Left ventricle myocardium inferior (tissue), 1 donor: ENCODE results near the gene AASDH. TPM values are rescaled to one million over a fixed set of nuclear protein-coding genes. Genes with fewer than 3 reads are reported as not detected.

Experiments
- DNase-seq: peaks from one replicate; pipeline ENCODE4 v3.0.0-alpha.2; 2020
- H3K27ac ChIP-seq: fragments of 200-600 bp; replicated peaks from 2 replicates; pipeline ENCODE4 v1.8.0; 2021
- H3K27me3 ChIP-seq: fragments of 200-600 bp; 2 replicates; pipeline ENCODE4 v1.8.0; 2021; ENCODE audit warnings: low read depth
- H3K36me3 ChIP-seq: fragments of 200-600 bp; 2 replicates; pipeline ENCODE4 v1.8.0; 2021
- H3K4me1 ChIP-seq: fragments of 200-600 bp; 2 replicates; pipeline ENCODE4 v1.8.0; 2021
- H3K4me3 ChIP-seq: fragments of 200-600 bp; 2 replicates; pipeline ENCODE4 v1.8.0; 2021; ENCODE audit warnings: mild to moderate bottlenecking, moderate library complexity
- H3K9me3 ChIP-seq: fragments of 200-600 bp; replicated peaks from 2 replicates; pipeline ENCODE4 v1.8.0; 2021
- intact Hi-C: fragments of 100-400 bp; cut with micrococcal nuclease; formaldehyde crosslinking; loops from one replicate; pipeline ENCODE4 v1.11.0; 2022
- total RNA-seq: library from RNA; stranded (reverse); fragmentation: NEBNext Ultra II Directional; extraction: Animal tissue kit (Norgen Biotek cat#: 25700); gene quantifications from one replicate; pipeline ENCODE4 v1.2.1, GENCODE V29; 2021
- TF ChIP-seq, protein P1 (sequence below): fragments of 200-600 bp; IDR thresholded peaks from 2 replicates; pipeline ENCODE4 v1.8.0; 2021; ENCODE audit warnings: antibody characterized with exemption, mild to moderate bottlenecking, borderline replicate concordance
- donor health status: DM: no; HTN: yes; CAD: no; lungs with severe emphysema.

The AASDH gene
- total RNA-seq, 1 donor from 2014 or later, result 6.9 TPM

DNA sequence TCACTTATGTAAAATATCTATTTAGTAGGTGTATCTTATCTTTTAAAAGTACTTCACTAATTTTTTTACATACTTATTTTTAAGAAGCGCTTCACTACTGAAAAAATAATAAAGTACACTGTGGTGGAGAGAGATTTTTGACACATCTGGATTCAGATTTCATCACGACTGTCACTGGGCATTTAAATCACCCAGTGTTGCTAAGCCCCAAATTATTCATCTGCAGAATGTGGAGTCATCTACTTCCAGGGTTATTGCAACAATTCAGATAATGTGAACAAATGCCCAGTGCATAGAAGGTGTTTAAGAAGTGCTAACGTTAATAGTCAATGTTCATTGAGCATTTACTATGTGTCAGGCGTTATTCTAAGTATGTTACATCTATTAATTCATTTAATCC is 41.8 kb downstream of the AASDH start:
- Histone ChIP-seq H3K36me3 (peaks cover 55% of the 10 kb centered on the region), H3K4me1 (no peaks in the 10 kb centered on the region), H3K27ac (no peak overlapping the region), H3K9me3 (no peaks in the 10 kb centered on the region), H3K4me3 (no peak overlapping the region), H3K27me3 (no peaks in the 10 kb centered on the region)
- DNase-seq, result no peak
- intact Hi-C loops, result no loop called here
- TF ChIP-seq, protein P1, sequence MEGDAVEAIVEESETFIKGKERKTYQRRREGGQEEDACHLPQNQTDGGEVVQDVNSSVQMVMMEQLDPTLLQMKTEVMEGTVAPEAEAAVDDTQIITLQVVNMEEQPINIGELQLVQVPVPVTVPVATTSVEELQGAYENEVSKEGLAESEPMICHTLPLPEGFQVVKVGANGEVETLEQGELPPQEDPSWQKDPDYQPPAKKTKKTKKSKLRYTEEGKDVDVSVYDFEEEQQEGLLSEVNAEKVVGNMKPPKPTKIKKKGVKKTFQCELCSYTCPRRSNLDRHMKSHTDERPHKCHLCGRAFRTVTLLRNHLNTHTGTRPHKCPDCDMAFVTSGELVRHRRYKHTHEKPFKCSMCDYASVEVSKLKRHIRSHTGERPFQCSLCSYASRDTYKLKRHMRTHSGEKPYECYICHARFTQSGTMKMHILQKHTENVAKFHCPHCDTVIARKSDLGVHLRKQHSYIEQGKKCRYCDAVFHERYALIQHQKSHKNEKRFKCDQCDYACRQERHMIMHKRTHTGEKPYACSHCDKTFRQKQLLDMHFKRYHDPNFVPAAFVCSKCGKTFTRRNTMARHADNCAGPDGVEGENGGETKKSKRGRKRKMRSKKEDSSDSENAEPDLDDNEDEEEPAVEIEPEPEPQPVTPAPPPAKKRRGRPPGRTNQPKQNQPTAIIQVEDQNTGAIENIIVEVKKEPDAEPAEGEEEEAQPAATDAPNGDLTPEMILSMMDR, result no peak

DNA sequence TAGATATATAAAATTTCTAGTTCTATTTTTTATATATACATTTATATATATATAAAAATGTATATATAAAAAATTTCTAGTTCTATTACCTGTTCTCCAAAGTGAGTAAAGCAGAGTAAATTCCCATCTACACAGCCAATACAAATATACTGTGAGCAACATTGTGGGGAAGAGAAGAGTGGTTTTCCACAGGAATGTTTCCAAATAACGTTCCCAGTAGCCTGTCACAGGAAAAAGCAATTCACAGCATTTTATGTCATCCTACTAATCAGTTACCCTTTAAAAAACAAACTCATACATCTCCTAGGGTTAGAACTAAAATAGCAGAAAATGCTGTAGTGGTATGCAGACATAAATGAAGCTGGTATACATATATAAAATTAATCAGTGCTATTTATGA is 44.5 kb downstream of the AASDH start:
- intact Hi-C loops, result no loop called here

DNA sequence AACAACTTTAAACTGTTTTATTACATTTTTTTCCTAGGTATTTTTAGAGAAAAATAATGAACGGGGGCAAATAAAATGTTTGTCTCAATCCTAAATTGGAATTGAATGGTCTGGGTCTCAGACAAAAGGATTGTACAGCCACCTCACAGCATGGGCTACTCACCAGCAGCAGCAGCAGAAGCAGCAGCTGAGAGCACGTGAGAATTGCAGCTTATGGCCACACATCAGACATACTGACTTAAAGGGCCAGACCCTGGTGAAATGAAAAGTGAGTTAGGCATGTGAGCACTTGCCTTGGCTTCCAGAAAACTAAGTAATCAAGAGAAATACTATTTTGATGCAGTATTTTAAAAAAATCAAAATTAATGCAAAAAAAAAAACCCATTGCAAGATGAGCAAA is 56.6 kb downstream of the AASDH start:
- TF ChIP-seq, protein P1, result no peak
- no peak overlapping the region for H3K4me3 ChIP-seq
- DNase-seq, result no peak
- H3K4me1 ChIP-seq, result no peaks in the 10 kb centered on the region
- no peaks in the 10 kb centered on the region for H3K9me3 ChIP-seq
- intact Hi-C loops, result no loop called here
- no peaks in the 10 kb centered on the region for H3K27me3 ChIP-seq
- H3K27ac ChIP-seq, result no peak overlapping the region
- H3K36me3 ChIP-seq, result no peaks in the 10 kb centered on the region

More for the DNA sequence above, 44.5 kb downstream of the AASDH start:
- no peaks in the 10 kb centered on the region for H3K4me1 ChIP-seq
- no peak overlapping the region for H3K4me3 ChIP-seq
- H3K27ac ChIP-seq, result no peak overlapping the region
- H3K36me3 ChIP-seq, result peaks cover 40% of the 10 kb centered on the region
- peaks cover under 1% of the 10 kb centered on the region for H3K9me3 ChIP-seq
- no peaks in the 10 kb centered on the region for H3K27me3 ChIP-seq
- TF ChIP-seq, protein P1, result no peak
- DNase-seq, result no peak

DNA sequence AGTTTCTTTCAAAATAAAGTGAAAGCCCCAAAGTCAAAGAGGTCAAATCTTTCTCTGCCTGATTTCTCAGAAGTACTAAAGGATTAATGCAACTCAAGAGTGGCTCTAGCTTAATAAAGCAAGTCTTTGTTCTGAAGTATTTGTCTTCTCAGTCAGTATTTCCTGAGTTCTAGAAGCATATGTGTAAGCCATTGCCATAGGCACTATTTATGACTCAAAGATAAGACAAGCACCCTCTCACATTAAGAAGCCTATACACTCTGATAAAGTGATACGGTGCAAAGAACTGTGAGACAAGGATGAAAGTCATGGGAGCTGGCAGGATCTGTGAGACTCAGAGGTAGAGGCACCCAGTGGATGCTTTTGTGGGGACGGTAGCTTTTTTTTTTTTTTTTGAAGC is 60.9 kb downstream of the AASDH start:
- intact Hi-C loops, result no loop called here
- no peaks in the 10 kb centered on the region for H3K9me3 ChIP-seq

DNA sequence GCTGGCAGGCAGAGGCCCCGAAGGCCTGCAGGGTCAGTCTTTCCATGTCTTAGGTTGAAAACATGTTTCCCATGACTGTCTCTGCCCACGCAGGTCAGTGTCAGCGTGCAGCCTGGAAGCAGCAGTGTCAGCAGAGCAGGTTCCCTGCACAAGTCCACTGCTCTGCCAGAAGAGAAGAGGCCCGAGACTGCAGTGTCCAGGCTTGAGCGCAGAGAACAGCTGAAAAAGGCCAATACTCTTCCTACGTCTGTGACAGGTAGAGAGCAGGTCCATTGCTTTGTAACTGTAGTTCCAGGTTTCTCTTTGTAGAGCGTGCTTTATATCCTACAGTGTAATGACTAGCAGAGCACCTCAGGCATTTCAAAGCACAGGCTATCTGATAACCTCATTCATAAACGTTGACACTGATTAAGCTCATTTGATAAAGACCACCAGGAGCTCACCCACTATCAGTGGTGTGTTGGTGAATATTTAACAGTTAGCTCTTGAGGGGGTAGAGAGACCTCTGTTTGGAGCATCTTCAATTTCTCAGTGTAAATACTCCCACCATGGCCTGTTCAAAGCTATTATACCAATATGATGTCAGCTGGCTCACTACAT is 63.2 kb downstream of the AASDH start:
- Histone ChIP-seq H3K36me3 (no peaks in the 10 kb centered on the region), H3K4me1 (no peaks in the 10 kb centered on the region), H3K4me3 (no peak overlapping the region), H3K27ac (no peak overlapping the region), H3K27me3 (peaks cover 4% of the 10 kb centered on the region), H3K9me3 (no peaks in the 10 kb centered on the region)
- no peak for DNase-seq
- intact Hi-C loops, result no loop called here
- TF ChIP-seq, protein P1, result no peak

More for the DNA sequence above, 60.9 kb downstream of the AASDH start:
- no peaks in the 10 kb centered on the region for H3K36me3 ChIP-seq
- TF ChIP-seq, protein P1, result no peak
- no peaks in the 10 kb centered on the region for H3K4me1 ChIP-seq
- no peak for DNase-seq
- H3K4me3 ChIP-seq, result no peak overlapping the region
- H3K27me3 ChIP-seq, result peaks cover 4% of the 10 kb centered on the region
- H3K27ac ChIP-seq, result no peak overlapping the region

DNA sequence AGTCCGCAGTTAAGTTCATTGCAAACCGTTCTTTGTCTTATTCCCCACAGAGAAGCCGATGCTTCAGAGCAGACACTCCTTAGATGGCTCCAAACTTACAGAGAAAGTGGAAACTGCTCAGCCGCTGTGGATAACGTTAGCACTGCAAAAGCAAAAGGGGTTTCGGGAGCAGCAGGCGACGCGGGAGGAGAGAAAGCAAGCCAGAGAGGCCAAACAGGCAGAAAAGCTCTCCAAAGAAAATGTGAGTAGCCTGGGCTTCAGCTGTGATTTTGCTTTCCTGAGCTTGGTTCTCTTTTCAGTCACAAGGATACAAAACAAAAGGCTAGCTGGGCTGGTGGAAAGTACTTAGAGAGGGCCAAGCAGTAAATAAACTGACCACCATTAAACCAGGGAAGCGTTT is 64.0 kb downstream of the AASDH start:
- TF ChIP-seq, protein P1, result no peak
- DNase-seq, result no peak
- H3K4me3 ChIP-seq, result no peak overlapping the region
- H3K4me1 ChIP-seq, result no peaks in the 10 kb centered on the region
- intact Hi-C loops, result no loop called here
- H3K27me3 ChIP-seq, result peaks cover 4% of the 10 kb centered on the region
- no peaks in the 10 kb centered on the region for H3K36me3 ChIP-seq
- H3K27ac ChIP-seq, result no peak overlapping the region
- no peaks in the 10 kb centered on the region for H3K9me3 ChIP-seq
